AG04450 (cell line): ENCODE results near the gene TMCC1. TPM values are rescaled to one million over a fixed set of nuclear protein-coding genes. Genes with fewer than 3 reads are reported as not detected.

Experiments used
- CTCF ChIA-PET: fragments of 300-600, 350-600 bp; formaldehyde crosslinking; extraction: SDS; loops from one replicate; lab custom pipeline; 2022; ENCODE audit warnings: antibody characterized with exemption, inconsistent platforms; lab: Charles Lee
- POLR2A ChIA-PET: fragments of 350-600 bp; formaldehyde crosslinking; extraction: SDS; loops from one replicate; lab custom pipeline; 2021; ENCODE audit warnings: antibody characterized with exemption, inconsistent platforms; lab: Yijun Ruan, JAX
- DNase-seq: peaks from one replicate; pipeline ENCODE4 v3.0.0-alpha.2; 2011; ENCODE audit warnings: low read depth, low spot score
- H3K27ac ChIP-seq: one replicate; pipeline ENCODE4 v1.5.1; 2012; ENCODE audit warnings: low read depth, low read length, control low read depth
- H3K27me3 ChIP-seq: one replicate; pipeline ENCODE4 v1.6.0; 2012; ENCODE audit warnings: low read length; ENCODE audit not compliant: control insufficient read depth, insufficient read depth
- H3K4me3 ChIP-seq: 2 replicates; pipeline ENCODE4 v1.5.1; 2011; ENCODE audit warnings: mild to moderate bottlenecking, low read depth, low read length, control low read depth
- H3K9me3 ChIP-seq: 2 replicates; pipeline ENCODE4 v1.5.1; 2012; ENCODE audit warnings: low read length; ENCODE audit not compliant: control insufficient read depth, insufficient read depth
- polyA plus RNA-seq: library from polyadenylated mRNA; depleted of rRNA; stranded (reverse); fragments of >200 nt; gene quantifications from 2 replicates; pipeline ENCODE4 v1.2.3, GENCODE V29; 2011
- TF ChIP-seq, protein P1 (sequence below): IDR thresholded peaks from 2 replicates; pipeline ENCODE4 v1.5.1; 2011; ENCODE audit warnings: low read depth, low read length, control low read depth, inconsistent platforms

The TMCC1 gene
- polyA plus RNA-seq, 1 experiment, result 14.1 TPM

DNA sequence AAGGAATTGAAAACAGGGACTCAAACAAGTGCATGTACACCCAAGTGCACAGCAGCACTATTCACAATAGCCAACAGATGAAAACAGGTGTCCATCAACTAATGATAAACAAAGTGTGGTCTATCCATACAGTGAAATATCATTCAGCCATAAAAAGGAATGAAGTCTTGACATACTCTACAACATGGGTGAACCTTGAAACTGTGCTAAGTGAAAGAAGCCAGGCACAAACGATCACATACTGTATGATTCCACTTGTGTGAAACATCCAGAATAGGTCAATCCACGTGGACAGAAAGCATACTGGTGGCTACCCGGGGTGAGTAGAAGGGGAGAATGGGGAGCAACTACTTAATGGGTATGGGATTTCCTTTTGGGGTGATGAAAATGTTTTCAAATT, 257.4 kb downstream of the TMCC1 start:
- Histone ChIP-seq H3K4me3 (no peak overlapping the region), H3K9me3 (peaks cover 6% of the 10 kb centered on the region), H3K27me3 (no peaks in the 10 kb centered on the region), H3K27ac (no peak overlapping the region)
- DNase-seq, result no peak
- POLR2A ChIA-PET, result no interaction called here
- TF ChIP-seq, protein P1, sequence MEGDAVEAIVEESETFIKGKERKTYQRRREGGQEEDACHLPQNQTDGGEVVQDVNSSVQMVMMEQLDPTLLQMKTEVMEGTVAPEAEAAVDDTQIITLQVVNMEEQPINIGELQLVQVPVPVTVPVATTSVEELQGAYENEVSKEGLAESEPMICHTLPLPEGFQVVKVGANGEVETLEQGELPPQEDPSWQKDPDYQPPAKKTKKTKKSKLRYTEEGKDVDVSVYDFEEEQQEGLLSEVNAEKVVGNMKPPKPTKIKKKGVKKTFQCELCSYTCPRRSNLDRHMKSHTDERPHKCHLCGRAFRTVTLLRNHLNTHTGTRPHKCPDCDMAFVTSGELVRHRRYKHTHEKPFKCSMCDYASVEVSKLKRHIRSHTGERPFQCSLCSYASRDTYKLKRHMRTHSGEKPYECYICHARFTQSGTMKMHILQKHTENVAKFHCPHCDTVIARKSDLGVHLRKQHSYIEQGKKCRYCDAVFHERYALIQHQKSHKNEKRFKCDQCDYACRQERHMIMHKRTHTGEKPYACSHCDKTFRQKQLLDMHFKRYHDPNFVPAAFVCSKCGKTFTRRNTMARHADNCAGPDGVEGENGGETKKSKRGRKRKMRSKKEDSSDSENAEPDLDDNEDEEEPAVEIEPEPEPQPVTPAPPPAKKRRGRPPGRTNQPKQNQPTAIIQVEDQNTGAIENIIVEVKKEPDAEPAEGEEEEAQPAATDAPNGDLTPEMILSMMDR, result no peak
- CTCF ChIA-PET, result no interaction called here

GRCh38 chr3:129635656-129636055, 257.9 kb downstream of the TMCC1 start:
- POLR2A ChIA-PET, result no interaction called here

DNA sequence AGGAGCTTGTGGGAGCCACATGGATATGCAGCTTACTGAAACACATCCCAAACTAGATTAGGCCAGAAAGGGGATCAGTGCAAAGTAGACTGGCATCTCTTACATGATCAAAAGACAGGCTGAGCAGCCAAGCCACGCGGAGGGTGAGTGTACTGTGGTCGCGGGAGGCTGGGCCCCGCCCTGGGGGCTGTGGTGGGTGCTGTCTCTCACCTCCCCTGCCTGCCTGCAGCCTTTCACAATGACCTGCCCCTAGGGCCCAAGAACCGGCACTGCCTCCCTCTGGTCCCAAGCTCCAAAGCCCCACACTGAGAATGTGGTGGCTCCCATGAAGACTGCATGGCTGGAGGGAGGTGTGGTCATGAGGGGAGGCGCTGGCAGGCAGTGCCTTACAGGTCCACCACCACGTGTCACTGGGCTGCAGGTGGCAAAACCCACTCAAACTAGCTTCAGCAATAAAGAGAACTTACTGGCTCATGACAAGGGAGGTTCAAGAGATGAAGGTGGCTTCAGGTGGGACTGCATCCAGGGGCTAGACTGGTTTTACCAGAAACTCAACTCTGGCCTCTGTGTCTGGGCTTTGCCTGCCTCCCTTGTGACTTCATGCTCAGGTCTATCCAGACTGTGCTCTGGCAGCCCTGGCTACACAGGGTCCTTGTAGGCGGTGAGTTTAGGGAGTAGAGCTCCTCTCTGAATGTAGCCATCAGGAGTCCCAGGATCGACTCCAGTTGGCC, 259.6 kb downstream of the TMCC1 start:
- no peak overlapping the region for H3K4me3 ChIP-seq
- ChIA-PET POLR2A (interaction anchor here (0.5 kb wide), 1 partner anchor 515 kb away, joined by 3 read pairs; no protein-coding TSS in a partner anchor), CTCF (interaction anchor here (0.8 to 1.9 kb wide), 3 partner anchors 143 to 191 kb away, joined by 3 to 4 read pairs (median 4); no protein-coding TSS in a partner anchor)
- no peaks in the 10 kb centered on the region for H3K27me3 ChIP-seq
- DNase-seq, result no peak
- peaks cover 6% of the 10 kb centered on the region for H3K9me3 ChIP-seq
- TF ChIP-seq, protein P1, result no peak
- no peak overlapping the region for H3K27ac ChIP-seq

More at GRCh38 chr3:129635656-129636055, 257.9 kb downstream of the TMCC1 start:
- DNase-seq, result no peak
- TF ChIP-seq, protein P1, result no peak
- no peak overlapping the region for H3K4me3 ChIP-seq
- CTCF ChIA-PET, result interaction anchor here (1.1 kb wide), 1 partner anchor 14 kb away, joined by 4 read pairs; no protein-coding TSS in a partner anchor
- H3K27ac ChIP-seq, result no peak overlapping the region
- H3K9me3 ChIP-seq, result peaks cover 6% of the 10 kb centered on the region
- H3K27me3 ChIP-seq, result no peaks in the 10 kb centered on the region

GRCh38 chr3:129632977-129633376, 260.5 kb downstream of the TMCC1 start:
- no peak for DNase-seq
- POLR2A ChIA-PET, result no interaction called here

More at GRCh38 chr3:129632977-129633376, 260.5 kb downstream of the TMCC1 start:
- Histone ChIP-seq H3K4me3 (no peak overlapping the region), H3K9me3 (peaks cover 6% of the 10 kb centered on the region), H3K27ac (no peak overlapping the region), H3K27me3 (no peaks in the 10 kb centered on the region)
- TF ChIP-seq, protein P1, result no peak
- CTCF ChIA-PET, result interaction anchor here (0.9 to 1.9 kb wide), 2 partner anchors 143 to 192 kb away, joined by 4 read pairs; no protein-coding TSS in a partner anchor
